Gastroesophageal sphincter (tissue), 4 donors: ENCODE data around the gene GPR62. TPM values are rescaled to one million over a fixed set of nuclear protein-coding genes. Genes with fewer than 3 reads are reported as not detected.

Source experiments
- ATAC-seq: fragments of 150-250 bp; one replicate; pipeline ENCODE4 v1.9.1; 2016; ENCODE audit warnings: mild to moderate bottlenecking, moderate library complexity
- H3K27ac ChIP-seq, 4 donors: fragments of 200-600 bp; sonication (generic) in 3 of 4; 1 replicate in 3 of 4; 2 replicates in 1 of 4; pipeline ENCODE4 v1.5.1; 2016 to 2019
- H3K27me3 ChIP-seq: fragments of 200-600 bp; sonication (generic); one replicate; pipeline ENCODE4 v1.5.1; 2019
- H3K36me3 ChIP-seq, 2 donors: fragments of 200-600 bp; sonication (generic); one replicate each; pipeline ENCODE4 v1.5.1; 2019; ENCODE audit warnings: control low read depth in 1 of 2
- H3K4me1 ChIP-seq, 3 donors: fragments of 200-600 bp; sonication (generic); 1 replicate in 2 of 3; 2 replicates in 1 of 3; pipeline ENCODE4 v1.5.1; 2016 to 2019; ENCODE audit warnings: control low read depth in 2 of 3
- H3K4me3 ChIP-seq, 2 donors: fragments of 200-600 bp; sonication (generic); one replicate each; pipeline ENCODE4 v1.5.1; 2019; ENCODE audit warnings: mild to moderate bottlenecking in 1 of 2, moderate library complexity in 1 of 2
- H3K9me3 ChIP-seq, 3 donors: fragments of 200-600 bp; sonication (generic); one replicate each; pipeline ENCODE4 v1.5.1; 2017 to 2019; ENCODE audit warnings: control low read depth in 2 of 3
- CTCF ChIP-seq, 4 experiments: fragments of 200-600 bp in 2 of 4; fragments of 450-650 bp in 2 of 4; sonication (generic) in 1 of 4; IDR thresholded peaks; one replicate each; pipeline ENCODE4 v1.5.1; 2017 to 2019; ENCODE audit warnings: antibody characterized with exemption in 4 of 4, mild to moderate bottlenecking in 2 of 4, moderate library complexity in 2 of 4
- EP300 ChIP-seq: sonication (generic); formaldehyde crosslinking; IDR thresholded peaks from one replicate; pipeline ENCODE4 v1.6.1; 2017; ENCODE audit warnings: antibody characterized with exemption, mild to moderate bottlenecking
- POLR2A ChIP-seq, 2 donors: fragments of 450-650 bp; IDR thresholded peaks; one replicate each; pipeline ENCODE4 v1.6.1; 2017; ENCODE audit warnings: antibody characterized with exemption in 2 of 2, mild to moderate bottlenecking in 2 of 2, moderate library complexity in 1 of 2
- POLR2AphosphoS5 ChIP-seq: sonication (generic); formaldehyde crosslinking; IDR thresholded peaks from one replicate; pipeline ENCODE4 v1.6.1; 2017; ENCODE audit warnings: antibody characterized with exemption
- WGBS, 2 donors: methylation state at CpG; one replicate each; pipeline ENCODE4 v1.1.5; 2018; ENCODE audit warnings: low coverage in 1 of 2; 5-methylcytosine and 5-hydroxymethylcytosine counted together
- total RNA-seq, 4 donors: library from RNA; depleted of rRNA; stranded (reverse); fragments of >200 nt; gene quantifications; one replicate each; pipeline ENCODE4 v1.1.0, GENCODE V29; 2016

GPR62 gene
- total RNA-seq, 4 donors from 2014 or later: 0.31 TPM; not detected in 3

- H3K4me3 ChIP-seq: no peak overlapping the region
- H3K27me3 ChIP-seq: no peaks in the 10 kb centered on the region
- ATAC-seq: no peak
- TF ChIP-seq CTCF (IDR thresholded peaks at IDR 0.05): no peak
- TF ChIP-seq POLR2AphosphoS5: no peak
- TF ChIP-seq EP300: no peak
- TF ChIP-seq POLR2A (IDR thresholded peaks at IDR 0.05): no peak
- peaks cover 0 to 20% (median 14%) of the 10 kb centered on the region in 3 donors for H3K4me1 ChIP-seq
- H3K9me3 ChIP-seq: no peaks in the 10 kb centered on the region
- peaks cover 0 to 60% of the 10 kb centered on the region in 2 donors for H3K36me3 ChIP-seq
- H3K27ac ChIP-seq: no peak overlapping the region
- 89 to 100% methylated on average over 3 to 7 of the region's 14 CpGs for WGBS, 2 donors
These were observed 9.1 kb upstream of the GPR62 start for GRCh38 chr3:51945926-51946705.

GRCh38 chr3:51946796-51947195 lies 8.4 kb upstream of the GPR62 start:
- H3K4me1 ChIP-seq: peaks cover 0 to 15% (median 12%) of the 10 kb centered on the region in 3 donors
- 71 to 88% methylated on average over 3 to 4 of the region's 4 CpGs for WGBS, 2 donors
- no peak for ATAC-seq
- H3K9me3 ChIP-seq: no peaks in the 10 kb centered on the region
- no peak overlapping the region for H3K4me3 ChIP-seq
- H3K27ac ChIP-seq: no peak overlapping the region
- H3K27me3 ChIP-seq: no peaks in the 10 kb centered on the region
- TF ChIP-seq POLR2A (IDR thresholded peaks at IDR 0.05) (no peak), CTCF (IDR thresholded peaks at IDR 0.05) (no peak), POLR2AphosphoS5 (no peak), EP300 (no peak)
- peaks cover 0 to 60% of the 10 kb centered on the region in 2 donors for H3K36me3 ChIP-seq

- 77 to 79% methylated on average over 6 to 7 of the region's 13 CpGs for WGBS, 2 donors
- Histone ChIP-seq H3K27ac (no peak overlapping the region), H3K9me3 (no peaks in the 10 kb centered on the region), H3K4me3 (no peak overlapping the region), H3K27me3 (no peaks in the 10 kb centered on the region), H3K36me3 (peaks cover 0 to 60% of the 10 kb centered on the region in 2 donors), H3K4me1 (peaks cover 0 to 13% (median 12%) of the 10 kb centered on the region in 3 donors)
- TF ChIP-seq POLR2A (IDR thresholded peaks at IDR 0.05) (no peak), EP300 (no peak), CTCF (IDR thresholded peaks at IDR 0.05) (no peak), POLR2AphosphoS5 (no peak)
- ATAC-seq: no peak
These were observed 7.8 kb upstream of the GPR62 start for GRCh38 chr3:51947215-51947900.

- Histone ChIP-seq H3K4me3 (no peak overlapping the region), H3K27me3 (no peaks in the 10 kb centered on the region), H3K27ac (no peak overlapping the region), H3K4me1 (peaks cover 0 to 6% (median 4%) of the 10 kb centered on the region in 3 donors), H3K9me3 (no peaks in the 10 kb centered on the region), H3K36me3 (peaks cover 0 to 60% of the 10 kb centered on the region in 2 donors)
- no peak for TF ChIP-seq POLR2A (IDR thresholded peaks at IDR 0.05)
- 85 to 87% methylated on average over 2 to 5 of the region's 10 CpGs for WGBS, 2 donors
- no peak for ATAC-seq
These were observed 7.1 kb upstream of the GPR62 start for GRCh38 chr3:51948016-51948580.

- peaks cover 0 to 57% of the 10 kb centered on the region in 2 donors for H3K36me3 ChIP-seq
- 80 to 100% methylated on average over 1 to 2 of the region's 5 CpGs for WGBS, 2 donors
- no peaks in the 10 kb centered on the region for H3K27me3 ChIP-seq
- H3K27ac ChIP-seq: no peak overlapping the region
- ATAC-seq: no peak
- no peaks in the 10 kb centered on the region for H3K9me3 ChIP-seq
- no peaks in the 10 kb centered on the region for H3K4me1 ChIP-seq
- no peak overlapping the region for H3K4me3 ChIP-seq
- no peak for TF ChIP-seq CTCF (IDR thresholded peaks at IDR 0.05)
- TF ChIP-seq EP300: no peak
- TF ChIP-seq POLR2A (IDR thresholded peaks at IDR 0.05): no peak
- TF ChIP-seq POLR2AphosphoS5: no peak
These were observed 6.1 kb upstream of the GPR62 start for GRCh38 chr3:51949121-51949520.
